ENCODE data around the gene DHX35.

GRCh38 chr20:39082622-39083398 lies 120.7 kb downstream of the DHX35 start:
- TF ChIP-seq REST (IDR thresholded peaks at IDR 0.05; ENCODE audit: borderline replicate concordance) = no peak
- TF ChIP-seq CTCF (IDR thresholded peaks at IDR 0.05; ENCODE audit: poor library complexity, severe bottlenecking) = no peak
- no peak for TF ChIP-seq EZH2 (IDR thresholded peaks at IDR 0.05; ENCODE audit: borderline replicate concordance, insufficient read depth, low read length, poor library complexity, severe bottlenecking)
- no peak for TF ChIP-seq EP300 (conservative IDR thresholded peaks at IDR 0.05; ENCODE audit: poor library complexity, severe bottlenecking)
- TF ChIP-seq POLR2AphosphoS5 (IDR thresholded peaks at IDR 0.05) = no peak

Measured in neural cell (in vitro differentiated cells).